ENCODE results near the gene HS6ST3.

DNA sequence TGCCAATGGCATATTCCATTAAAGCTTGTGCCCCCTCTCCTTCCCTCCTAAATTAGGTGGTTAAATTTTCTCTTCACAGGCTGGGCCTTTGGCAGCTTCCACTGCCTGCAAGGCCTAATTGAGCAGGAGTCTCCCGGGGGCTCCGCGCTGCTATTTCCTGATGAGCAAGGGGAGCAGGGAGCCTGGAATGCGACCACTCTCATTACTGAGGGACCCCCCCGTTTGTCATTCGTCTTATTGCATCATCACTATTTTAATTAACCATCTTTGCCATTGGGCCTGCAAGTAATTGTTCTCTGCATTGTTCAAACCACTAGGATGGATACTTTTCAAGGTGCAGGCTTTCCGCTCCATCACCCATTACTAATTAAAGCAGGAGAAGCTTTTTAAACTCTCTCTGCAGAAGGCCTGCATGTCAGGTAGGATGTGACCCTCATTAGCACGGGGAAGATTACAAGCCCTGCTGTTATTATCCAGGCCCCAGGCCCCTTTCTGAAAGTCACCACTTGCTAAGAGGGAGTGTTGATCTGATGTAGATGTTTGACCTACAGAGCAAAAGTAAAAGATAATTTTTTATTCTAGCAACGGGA lies 762.0 kb downstream of the HS6ST3 start:
- TF ChIP-seq, protein P1, sequence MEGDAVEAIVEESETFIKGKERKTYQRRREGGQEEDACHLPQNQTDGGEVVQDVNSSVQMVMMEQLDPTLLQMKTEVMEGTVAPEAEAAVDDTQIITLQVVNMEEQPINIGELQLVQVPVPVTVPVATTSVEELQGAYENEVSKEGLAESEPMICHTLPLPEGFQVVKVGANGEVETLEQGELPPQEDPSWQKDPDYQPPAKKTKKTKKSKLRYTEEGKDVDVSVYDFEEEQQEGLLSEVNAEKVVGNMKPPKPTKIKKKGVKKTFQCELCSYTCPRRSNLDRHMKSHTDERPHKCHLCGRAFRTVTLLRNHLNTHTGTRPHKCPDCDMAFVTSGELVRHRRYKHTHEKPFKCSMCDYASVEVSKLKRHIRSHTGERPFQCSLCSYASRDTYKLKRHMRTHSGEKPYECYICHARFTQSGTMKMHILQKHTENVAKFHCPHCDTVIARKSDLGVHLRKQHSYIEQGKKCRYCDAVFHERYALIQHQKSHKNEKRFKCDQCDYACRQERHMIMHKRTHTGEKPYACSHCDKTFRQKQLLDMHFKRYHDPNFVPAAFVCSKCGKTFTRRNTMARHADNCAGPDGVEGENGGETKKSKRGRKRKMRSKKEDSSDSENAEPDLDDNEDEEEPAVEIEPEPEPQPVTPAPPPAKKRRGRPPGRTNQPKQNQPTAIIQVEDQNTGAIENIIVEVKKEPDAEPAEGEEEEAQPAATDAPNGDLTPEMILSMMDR (IDR thresholded peaks at IDR 0.05), result no peak
- no peak for TF ChIP-seq POLR2A (IDR thresholded peaks at IDR 0.05)
- no peak for TF ChIP-seq POLR2AphosphoS5 (IDR thresholded peaks at IDR 0.05)
